Loucy (cell line): Measurements from ENCODE around the gene SLC15A1.

Experiments used
- EZH2phosphoT487 ChIP-seq: fragments of 200-600 bp; IDR thresholded peaks from 2 replicates; pipeline ENCODE4 v1.6.1; 2018; ENCODE audit warnings: antibody characterized with exemption, mild to moderate bottlenecking, moderate library complexity, borderline replicate concordance
- TF ChIP-seq, protein P1 (sequence below): fragments of 200-600 bp; sonication (generic); conservative IDR thresholded peaks from 2 replicates; pipeline ENCODE4 v1.5.1; 2014; ENCODE audit warnings: mild to moderate bottlenecking, antibody characterized with exemption, low read length

GRCh38 chr13:98761986-98762616 is 9.6 kb upstream of the SLC15A1 start:
- TF ChIP-seq, protein P1, sequence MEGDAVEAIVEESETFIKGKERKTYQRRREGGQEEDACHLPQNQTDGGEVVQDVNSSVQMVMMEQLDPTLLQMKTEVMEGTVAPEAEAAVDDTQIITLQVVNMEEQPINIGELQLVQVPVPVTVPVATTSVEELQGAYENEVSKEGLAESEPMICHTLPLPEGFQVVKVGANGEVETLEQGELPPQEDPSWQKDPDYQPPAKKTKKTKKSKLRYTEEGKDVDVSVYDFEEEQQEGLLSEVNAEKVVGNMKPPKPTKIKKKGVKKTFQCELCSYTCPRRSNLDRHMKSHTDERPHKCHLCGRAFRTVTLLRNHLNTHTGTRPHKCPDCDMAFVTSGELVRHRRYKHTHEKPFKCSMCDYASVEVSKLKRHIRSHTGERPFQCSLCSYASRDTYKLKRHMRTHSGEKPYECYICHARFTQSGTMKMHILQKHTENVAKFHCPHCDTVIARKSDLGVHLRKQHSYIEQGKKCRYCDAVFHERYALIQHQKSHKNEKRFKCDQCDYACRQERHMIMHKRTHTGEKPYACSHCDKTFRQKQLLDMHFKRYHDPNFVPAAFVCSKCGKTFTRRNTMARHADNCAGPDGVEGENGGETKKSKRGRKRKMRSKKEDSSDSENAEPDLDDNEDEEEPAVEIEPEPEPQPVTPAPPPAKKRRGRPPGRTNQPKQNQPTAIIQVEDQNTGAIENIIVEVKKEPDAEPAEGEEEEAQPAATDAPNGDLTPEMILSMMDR: no peak
- TF ChIP-seq EZH2phosphoT487: no peak
